Sciatic nerve (tissue), 2 donors: Measurements from ENCODE around the gene CATSPERZ. TPM values are rescaled to one million over a fixed set of nuclear protein-coding genes. Genes with fewer than 3 reads are reported as not detected.
"Not testable (repeated sequence)": the region's sequence is repeated elsewhere in the genome, so short reads cannot be mapped to it uniquely, and the experiment has no call there.

Experiments
- ATAC-seq: fragments of 200-7000 bp; cut with Tn5 transposase; one replicate; pipeline ENCODE4 v1.9.1; 2020; ENCODE audit warnings: mild to moderate bottlenecking, moderate library complexity
- DNase-seq: peaks from one replicate; pipeline ENCODE4 v3.0.0-alpha.2; 2020; ENCODE audit warnings: low spot score
- intact Hi-C: fragments of 100-400 bp; cut with DNase I; formaldehyde crosslinking; loops from one replicate; pipeline ENCODE4 v1.14.2; 2022
- total RNA-seq: library from RNA; stranded (reverse); fragmentation: NEBNext Ultra II Directional; extraction: Animal tissue kit (Norgen Biotek cat#: 25700); gene quantifications from one replicate; pipeline ENCODE4 v1.2.1, GENCODE V29; 2021
- donor health status: DM: no; HTN: no; CAD: no.
- donor health status: DM: no; HTN: no; CAD: no.

CATSPERZ gene
- total RNA-seq, 1 donor from 2014 or later = not detected

DNA sequence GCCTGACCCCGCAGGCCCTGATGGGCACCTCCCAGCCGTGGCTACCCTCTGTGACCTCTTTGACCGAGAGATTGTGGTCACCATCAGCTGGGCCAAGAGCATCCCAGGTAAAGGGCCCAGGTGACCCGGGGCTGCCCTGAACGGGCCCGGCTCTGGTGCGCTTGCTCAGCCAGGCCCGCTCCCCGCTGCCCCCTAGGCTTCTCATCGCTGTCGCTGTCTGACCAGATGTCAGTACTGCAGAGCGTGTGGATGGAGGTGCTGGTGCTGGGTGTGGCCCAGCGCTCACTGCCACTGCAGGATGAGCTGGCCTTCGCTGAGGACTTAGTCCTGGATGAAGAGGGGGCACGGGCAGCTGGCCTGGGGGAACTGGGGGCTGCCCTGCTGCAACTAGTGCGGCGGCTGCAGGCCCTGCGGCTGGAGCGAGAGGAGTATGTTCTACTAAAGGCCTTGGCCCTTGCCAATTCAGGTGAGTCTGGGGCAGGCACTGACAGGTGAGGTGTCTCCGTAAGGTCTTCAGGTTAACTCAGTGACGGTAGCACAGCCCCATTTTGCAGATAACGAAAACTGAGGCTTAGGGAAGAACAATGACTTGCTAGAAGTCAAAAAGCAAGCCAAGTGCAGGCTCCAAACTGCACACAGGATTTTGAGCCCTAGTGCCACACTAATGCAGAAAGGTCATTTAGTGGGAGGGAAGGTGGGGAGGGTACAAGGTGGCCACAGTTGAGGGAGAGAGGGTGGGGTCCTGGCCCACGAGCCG, 14.8 kb downstream of the CATSPERZ start:
- no peak for DNase-seq
- no peak for ATAC-seq
- intact Hi-C loops = no loop called here

DNA sequence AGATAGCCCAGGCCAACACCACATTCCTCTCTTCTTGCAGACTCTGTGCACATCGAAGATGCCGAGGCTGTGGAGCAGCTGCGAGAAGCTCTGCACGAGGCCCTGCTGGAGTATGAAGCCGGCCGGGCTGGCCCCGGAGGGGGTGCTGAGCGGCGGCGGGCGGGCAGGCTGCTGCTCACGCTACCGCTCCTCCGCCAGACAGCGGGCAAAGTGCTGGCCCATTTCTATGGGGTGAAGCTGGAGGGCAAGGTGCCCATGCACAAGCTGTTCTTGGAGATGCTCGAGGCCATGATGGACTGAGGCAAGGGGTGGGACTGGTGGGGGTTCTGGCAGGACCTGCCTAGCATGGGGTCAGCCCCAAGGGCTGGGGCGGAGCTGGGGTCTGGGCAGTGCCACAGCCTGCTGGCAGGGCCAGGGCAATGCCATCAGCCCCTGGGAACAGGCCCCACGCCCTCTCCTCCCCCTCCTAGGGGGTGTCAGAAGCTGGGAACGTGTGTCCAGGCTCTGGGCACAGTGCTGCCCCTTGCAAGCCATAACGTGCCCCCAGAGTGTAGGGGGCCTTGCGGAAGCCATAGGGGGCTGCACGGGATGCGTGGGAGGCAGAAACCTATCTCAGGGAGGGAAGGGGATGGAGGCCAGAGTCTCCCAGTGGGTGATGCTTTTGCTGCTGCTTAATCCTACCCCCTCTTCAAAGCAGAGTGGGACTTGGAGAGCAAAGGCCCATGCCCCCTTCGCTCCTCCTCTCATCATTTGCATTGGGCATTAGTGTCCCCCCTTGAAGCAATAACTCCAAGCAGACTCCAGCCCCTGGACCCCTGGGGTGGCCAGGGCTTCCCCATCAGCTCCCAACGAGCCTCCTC, 15.7 kb downstream of the CATSPERZ start:
- intact Hi-C loops, DNase-seq, ATAC-seq: not testable (repeated sequence)

DNA sequence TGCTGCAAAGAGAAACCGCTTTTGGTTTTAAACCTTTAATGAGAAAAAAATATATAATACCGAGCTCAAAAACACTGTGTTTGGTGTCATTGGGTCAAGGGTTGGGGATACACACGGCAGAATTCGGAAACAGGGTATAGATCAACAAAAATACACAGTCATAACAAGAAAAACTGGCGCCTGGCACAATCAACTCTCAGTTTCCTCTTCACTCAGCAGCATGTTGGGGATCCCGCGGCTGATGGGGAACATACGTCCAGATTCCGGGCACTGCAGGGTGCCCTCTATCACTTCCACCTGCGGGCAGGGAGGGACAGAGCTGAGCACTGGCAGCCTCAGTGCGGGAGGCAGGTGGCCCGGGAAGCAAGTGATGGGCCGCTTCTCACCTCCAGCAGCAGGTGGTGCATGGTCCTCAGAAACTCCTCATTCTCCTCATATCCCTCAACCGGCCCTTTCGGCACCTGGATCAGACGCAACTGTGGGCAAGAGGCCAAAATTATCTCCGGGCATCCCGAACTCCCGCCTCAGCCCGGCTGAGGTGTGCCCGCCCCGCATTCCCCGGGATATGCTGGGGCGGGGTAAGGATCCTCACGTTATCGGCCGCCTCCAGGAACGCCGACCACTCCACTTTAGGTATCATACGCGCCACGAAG, 16.6 kb downstream of the CATSPERZ start:
- no peak for DNase-seq
- no peak for ATAC-seq

DNA sequence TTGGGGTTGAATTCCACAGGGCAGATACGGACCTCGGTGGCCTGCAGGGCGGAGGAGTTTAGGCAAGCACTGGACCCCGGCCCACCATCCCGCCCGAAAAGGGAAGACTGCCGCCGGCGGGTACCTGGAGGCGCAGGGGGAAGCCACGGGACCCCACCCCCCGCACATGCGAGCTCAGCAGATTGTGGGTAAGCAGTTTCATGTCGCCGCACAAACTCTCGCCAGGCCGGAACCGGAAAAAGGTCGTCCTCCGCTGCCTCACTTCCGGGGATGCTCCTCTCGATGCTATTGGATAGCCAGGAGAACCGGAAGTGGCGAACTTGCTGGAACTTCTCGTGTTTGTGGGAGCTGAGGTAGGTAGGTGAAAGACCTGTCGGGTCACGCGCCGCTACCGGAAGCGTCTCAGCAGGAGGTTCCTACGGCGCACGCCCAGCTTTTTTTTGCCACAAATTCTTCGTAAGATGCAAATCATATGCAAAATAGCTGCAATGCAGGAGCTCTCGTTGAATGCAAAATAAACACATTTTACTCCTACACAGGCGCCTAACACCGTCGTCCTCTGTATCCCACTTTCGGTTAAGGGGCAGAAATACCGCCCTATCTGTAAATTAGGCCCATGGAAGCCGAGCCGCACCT, 17.3 kb downstream of the CATSPERZ start, which contains the start of gene TRMT112:
TSS of gene TRMT112 (minus strand) at position 235 of the 636 bp plus-strand sequence. CDS start at position 202, 33 bp downstream.
- DNase-seq (peak; percentile 96), ATAC-seq (peak; percentile 93)
- intact Hi-C loops = no loop called here

More for the DNA sequence above, 16.6 kb downstream of the CATSPERZ start:
- intact Hi-C loops = no loop called here

DNA sequence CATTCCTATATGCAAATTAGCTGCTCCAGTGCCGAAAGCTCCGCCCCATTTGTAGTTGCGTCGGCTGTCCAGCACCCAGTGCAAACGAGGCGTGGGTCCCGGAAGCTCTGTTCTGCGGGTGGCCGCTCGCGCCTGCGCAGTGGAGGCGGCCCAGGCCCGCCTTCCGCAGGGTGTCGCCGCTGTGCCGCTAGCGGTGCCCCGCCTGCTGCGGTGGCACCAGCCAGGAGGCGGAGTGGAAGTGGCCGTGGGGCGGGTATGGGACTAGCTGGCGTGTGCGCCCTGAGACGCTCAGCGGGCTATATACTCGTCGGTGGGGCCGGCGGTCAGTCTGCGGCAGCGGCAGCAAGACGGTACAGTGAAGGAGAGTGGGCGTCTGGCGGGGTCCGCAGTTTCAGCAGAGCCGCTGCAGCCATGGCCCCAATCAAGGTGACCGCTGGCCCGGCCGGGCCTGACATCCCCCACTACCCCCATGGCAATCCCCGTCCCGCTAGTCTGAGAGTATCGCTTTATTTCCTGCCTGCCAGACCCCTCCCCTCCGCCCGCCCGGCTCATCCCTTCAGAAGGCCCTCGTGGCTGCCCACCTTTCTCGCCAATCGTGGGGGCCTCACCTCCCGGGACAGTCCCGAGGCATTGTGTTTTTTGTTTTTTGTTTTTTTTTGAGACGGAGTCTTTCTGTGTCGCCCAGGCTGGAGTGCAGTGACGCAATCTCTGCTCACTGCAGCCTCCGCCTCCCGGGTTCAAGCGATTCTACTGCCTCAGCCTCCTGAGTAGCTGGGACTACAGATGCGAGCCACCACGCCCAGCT, 18.0 kb downstream of the CATSPERZ start, which contains the start of gene PRDX5:
TSS of gene PRDX5 (plus strand) at position 161 of the 805 bp plus-strand sequence. CDS start at position 256, 95 bp downstream.
- DNase-seq (peak; percentile 97), ATAC-seq (peak; percentile 95)
- intact Hi-C loops = no loop called here

DNA sequence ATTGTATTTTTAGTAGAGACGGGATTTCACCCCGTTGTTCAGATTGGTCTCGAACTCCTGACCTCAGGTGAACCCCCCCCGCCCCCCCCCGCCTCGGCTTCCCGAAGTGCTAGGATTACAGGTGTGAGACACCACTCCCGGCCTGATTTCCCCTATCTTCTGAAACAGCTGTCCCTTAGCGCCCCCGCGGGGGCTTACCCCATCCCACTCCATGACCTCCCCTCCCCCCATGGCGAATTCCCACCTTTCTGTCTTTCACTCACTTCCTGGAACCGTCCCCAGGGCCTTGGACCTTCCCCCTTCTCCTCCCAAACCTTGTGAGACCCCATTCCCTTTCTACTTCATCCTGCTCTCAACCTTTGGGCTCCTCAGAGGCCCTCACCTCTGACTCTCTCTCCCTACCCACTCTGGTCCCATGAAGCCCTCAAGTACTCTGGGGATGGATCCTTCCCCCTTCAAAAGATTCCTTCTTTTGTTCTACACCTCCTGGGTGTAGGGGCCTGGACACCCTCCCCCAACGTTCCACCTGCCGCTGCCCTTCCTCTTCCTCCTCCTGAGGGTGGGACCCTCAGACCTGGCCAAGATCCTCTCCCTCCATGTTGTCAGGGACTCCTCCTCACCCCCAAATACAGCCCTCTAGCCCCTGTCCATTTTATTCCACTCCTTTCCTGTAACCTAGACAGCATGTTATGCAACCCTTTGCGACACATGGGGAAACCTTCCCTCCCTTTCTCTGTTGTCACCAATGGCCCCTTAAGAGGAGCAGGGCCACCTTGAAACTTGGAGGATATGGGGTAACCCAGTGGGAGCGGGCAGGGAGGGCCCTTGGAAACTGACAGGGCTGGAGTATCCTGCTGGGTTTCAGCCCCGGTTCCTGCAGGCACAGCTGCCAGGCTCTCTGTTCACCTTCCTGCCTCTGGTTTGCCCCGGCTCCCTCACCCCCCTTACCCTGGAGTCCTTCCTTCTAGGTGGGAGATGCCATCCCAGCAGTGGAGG, 18.9 kb downstream of the CATSPERZ start:
- ATAC-seq (no peak), DNase-seq (no peak)
- intact Hi-C loops = no loop called here

DNA sequence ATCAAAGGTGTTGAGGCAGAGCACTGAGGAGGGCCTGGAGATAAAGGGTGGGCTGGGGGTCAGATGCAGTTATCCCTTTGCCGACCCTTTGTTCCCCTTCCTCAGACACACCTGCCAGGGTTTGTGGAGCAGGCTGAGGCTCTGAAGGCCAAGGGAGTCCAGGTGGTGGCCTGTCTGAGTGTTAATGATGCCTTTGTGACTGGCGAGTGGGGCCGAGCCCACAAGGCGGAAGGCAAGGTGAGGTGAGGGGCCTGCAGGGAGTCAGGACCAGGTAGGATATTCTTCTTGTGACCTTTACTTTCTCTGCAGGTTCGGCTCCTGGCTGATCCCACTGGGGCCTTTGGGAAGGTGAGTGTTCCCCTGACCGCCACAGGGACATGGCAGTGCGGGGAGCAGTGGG, 20.4 kb downstream of the CATSPERZ start:
- ATAC-seq (no peak), DNase-seq (no peak)
- intact Hi-C loops = no loop called here

DNA sequence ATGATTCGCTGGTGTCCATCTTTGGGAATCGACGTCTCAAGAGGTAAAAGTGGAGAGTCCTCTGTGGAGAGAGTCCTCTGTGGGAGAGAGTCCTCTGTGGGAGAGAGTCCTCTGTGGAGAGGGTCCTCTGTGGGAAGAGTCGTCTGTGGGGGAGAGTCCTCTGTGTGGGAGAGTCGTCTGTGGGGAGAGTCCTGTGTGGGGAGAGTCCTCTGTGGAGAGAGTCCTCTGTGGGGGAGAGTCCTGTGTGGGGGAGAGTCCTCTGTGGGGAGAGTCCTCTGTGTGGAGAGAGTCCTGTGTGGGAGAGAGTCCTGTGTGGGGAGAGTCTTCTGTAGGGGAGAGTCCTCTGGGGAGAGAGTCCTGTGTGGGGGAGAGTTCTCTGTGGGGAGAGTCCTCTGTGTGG, 20.9 kb downstream of the CATSPERZ start:
- DNase-seq (no peak), ATAC-seq (no peak)
- intact Hi-C loops = no loop called here

DNA sequence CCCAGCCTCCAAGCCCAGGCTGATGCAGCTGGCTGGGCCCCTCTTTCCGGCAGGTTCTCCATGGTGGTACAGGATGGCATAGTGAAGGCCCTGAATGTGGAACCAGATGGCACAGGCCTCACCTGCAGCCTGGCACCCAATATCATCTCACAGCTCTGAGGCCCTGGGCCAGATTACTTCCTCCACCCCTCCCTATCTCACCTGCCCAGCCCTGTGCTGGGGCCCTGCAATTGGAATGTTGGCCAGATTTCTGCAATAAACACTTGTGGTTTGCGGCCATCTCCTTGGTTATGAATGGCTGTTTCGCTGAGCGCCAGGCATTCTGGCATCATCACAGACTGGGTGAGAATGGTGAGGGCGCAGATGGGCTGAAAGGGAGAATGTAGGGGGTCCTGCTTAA, 21.4 kb downstream of the CATSPERZ start:
- intact Hi-C loops = no loop called here
- DNase-seq (no peak), ATAC-seq (no peak)

DNA sequence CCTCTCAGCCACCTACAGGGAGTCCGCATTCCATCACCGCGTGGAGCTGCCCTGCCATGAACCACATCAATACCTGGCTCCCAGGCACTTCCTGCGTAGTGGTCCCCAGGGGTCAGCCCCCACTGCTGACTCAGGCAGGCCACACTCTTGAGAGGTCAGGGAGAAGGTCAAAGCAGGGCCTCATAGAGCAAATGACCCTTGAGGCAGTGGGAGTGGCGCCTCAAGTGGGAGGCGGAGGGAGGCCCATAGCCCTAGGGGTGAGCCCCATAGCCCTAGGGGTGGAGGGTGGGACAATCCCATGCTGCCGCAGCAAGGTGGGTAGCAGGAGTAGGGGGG, 22.7 kb downstream of the CATSPERZ start:
- ATAC-seq (no peak), DNase-seq (no peak)
- intact Hi-C loops = no loop called here

DNA sequence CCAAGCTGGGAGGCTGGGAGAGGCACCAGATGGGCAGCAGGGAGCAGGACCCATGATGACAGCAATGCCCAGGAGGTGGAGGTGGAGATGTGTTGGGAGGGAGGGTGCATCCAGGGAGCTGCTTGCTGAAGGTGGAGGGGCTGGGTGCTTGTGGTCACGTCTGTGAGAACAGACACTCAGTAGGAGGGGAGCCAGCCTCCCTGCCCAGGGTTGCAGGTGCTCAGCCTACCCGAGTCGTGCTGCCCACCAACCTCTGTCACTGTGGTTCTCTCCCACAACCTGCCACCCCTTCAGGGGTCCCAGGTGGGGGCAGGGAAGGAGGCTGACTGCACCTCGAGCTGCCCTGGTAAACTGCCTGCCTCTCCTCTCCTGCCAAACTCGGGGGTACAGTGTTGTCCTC, 23.2 kb downstream of the CATSPERZ start:
- ATAC-seq (no peak), DNase-seq (no peak)
- intact Hi-C loops = no loop called here

DNA sequence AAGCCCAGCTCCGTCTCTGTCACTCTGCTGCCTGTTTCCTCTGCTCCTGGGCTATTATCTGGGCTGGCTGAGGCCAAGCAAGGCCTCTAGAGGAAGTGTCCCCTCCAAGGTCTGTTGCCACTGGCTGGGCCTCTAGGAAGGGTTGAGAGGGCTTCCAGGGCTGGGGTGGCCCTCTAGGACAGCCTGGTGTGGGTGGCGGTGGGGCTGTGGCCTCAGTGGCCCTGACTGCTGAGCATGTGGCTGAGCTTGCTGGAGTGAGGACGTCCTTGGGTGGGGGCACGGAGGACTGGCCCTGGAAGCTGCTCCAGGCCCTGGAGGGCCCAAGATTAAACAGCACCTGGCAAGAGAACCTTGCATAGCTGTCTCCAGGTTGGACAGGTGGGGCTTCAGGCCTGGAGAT, 23.8 kb downstream of the CATSPERZ start:
- ATAC-seq, intact Hi-C loops, DNase-seq: not testable (repeated sequence)

DNA sequence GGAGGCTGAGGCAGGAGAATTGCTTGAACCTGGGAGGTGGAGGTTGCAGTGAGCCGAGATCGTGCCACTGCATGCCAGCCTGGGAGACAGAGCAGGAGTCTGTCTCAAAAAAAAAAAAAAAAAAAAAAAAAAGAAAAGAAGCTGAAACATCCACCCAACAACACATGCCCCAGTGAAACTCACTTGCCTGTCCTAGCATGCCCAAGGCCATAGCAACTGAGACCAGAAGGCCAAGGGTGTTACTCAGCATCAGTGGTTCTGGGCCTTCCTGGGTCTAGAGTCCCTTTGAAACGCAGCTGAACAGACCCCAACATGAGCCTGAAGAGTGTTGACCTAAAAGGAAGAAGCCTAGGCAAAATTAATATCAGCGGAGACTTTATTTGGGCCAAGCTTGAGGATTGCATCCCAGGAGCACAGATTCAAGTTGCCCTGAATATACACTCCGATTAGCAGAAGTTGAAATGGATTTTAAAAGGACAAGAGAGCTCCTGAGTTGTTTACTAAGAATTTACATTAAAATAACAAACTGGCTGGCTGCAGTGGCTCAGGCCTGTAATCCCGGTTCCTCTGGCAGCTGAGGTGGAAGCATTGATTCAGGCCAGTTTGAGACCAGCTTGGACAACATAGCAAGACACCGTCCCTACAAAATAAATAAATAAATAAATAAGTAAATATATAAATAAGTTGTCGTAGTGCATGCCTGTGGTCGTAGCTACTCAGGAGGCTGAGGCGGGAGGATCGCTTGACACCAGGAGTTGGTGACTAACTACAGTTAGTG, 24.7 kb downstream of the CATSPERZ start:
- DNase-seq (no peak), ATAC-seq (no peak)
- intact Hi-C loops = no loop called here

DNA sequence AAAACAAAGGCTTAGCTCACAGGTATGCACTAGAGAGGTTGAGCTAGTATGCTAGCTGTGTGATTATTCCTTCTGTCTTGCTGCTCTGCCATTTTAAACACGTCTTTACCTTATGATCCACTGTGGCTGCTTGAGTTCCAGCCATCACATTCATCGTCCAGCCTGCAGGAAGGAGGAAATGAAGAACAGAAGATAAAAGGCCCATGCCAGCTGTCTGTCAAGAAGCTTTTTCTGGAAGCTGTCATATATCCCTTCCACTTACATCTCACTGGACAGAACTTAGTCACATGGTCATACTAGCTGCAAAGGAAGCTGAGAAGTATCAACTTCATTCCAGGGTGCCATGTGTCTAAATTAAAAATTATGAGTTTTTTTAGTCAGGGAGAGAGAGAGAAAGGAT, 27.2 kb downstream of the CATSPERZ start:
- no peak for ATAC-seq
- intact Hi-C loops = no loop called here

DNA sequence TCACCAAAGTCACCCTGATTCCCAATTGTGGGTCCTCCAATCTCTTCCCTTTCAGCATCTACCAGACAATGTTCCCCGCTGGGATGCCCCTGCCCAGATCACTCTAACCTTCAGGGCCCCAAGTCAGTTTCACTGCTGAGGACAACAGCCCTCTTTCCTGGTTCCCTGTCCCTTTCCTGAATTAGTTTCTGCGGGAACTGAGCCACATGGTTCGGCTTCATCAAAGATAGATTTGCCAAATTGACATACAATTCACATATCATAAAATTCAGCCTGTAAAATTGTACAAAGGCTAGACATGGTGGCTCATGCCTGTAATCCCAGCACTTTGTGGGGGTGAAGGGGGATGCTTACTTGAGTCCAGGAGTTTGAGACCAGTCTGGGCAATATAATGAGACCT, 27.8 kb downstream of the CATSPERZ start:
- DNase-seq (no peak), ATAC-seq (no peak)
- intact Hi-C loops = no loop called here

More for the DNA sequence above, 27.2 kb downstream of the CATSPERZ start:
- no peak for DNase-seq

DNA sequence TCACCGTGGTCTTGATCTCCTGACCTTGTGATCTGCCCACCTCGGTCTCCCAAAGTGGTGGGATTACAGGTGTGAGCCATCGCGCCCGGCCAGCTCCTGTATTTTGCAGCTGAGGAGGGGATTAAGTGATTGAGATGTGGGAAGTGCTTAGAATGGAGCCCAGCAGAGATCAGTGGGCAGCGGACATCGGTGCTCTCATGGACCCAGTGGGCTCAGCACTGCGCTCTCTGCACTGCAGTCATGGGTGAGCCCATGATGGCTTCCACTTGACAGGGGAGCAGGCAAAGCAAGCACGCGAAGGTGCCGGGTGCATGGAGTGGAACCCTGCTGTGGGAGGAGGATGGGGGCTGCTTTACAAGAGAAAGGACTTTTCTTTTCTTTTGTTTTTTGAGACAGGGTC, 30.7 kb downstream of the CATSPERZ start:
- intact Hi-C loops = no loop called here
- DNase-seq (no peak), ATAC-seq (no peak)
